Epithelial cell of prostate (primary cell): ENCODE data around the gene DUS2.
A peak's percentile ranks its signal among the peaks of the same experiment; 100 is the strongest.
"Not testable (repeated sequence)": the region's sequence is repeated elsewhere in the genome, so short reads cannot be mapped to it uniquely, and the experiment has no call there.

ENCODE experiments used
- DNase-seq: peaks from one replicate; pipeline ENCODE4 v3.0.0-alpha.2; 2011; ENCODE audit warnings: low read depth, low spot score
- H3K27ac ChIP-seq: fragments of 450-650 bp; 2 replicates; pipeline ENCODE4 v1.5.1; 2017; ENCODE audit warnings: mild to moderate bottlenecking

Gene DUS2

DNA sequence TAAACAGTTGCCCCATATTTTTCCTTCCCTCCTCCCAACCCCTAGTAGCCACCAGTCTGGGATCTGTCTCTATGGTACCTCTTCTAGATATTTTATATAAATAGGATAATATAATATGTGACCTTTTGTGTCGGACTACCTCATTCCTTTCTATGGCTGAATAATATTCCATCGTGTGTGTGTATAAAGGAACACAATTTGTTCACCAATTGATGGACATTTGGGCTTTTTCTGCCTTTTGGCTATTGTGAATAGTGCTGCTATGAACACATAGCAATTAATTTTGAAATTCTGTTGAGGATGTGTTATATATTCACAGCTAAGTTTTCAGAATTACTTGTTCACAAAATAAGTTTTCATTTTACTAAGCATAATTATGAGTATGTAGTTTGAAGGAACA lies 64.6 kb downstream of the DUS2 start:
- DNase-seq: no peak
- no peak overlapping the region for H3K27ac ChIP-seq

DNA sequence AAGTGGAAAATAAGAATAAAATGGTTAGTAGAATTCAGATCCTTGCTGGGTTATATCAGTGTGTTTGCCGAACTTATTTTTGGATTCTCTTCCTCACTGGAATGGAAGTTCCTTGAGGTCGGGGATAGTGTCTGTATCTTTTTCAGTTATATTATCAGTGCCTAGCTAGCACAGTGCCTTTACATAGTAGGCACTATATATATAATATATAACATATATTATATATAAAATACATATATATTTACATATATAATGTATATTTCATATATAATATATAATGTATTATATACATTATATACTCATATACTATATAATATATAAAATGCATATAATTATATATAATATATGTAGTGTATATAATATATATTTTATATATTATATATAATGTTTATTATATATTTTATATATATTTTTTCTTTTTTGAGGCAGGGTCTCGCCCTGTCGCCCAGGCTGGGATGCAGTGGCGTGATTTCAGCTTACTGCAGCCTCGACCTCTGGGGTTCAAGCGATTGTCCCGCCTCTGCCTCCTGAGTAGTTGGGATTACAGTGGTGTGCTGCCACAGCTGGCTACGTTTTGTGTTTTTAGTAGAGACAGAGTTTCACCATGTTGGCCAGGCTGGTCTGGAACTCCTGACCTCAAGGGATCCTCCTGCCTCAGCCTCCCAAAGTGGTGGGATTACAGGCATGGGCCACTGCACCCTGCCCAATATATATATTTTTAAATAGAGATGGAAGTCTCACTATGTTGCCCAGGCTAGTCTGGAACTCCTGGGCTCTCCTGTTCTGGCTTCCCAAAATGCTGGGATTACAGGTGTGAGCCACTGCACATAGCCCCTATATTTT lies 65.3 kb downstream of the DUS2 start:
- no peak for DNase-seq
- no peak overlapping the region for H3K27ac ChIP-seq

DNA sequence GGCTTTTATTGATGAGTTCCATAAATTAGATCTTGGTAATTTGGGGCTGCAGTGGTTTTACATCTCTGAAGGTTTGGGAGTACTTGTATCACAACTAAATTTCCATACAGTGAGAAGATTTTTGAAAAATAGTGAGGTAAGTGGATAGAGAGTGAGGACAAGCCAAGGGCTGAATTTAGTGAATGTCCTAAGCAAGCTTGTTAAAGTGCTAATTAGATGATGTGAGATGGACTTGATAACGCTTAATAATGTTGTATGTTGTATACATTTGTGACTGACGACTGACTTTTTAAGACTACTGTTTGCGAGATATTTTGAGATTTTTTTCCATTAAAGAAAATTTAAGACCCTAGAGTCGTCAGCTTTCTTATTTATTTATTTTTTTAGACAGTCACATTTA lies 66.0 kb downstream of the DUS2 start:
- DNase-seq: no peak
- no peak overlapping the region for H3K27ac ChIP-seq

DNA sequence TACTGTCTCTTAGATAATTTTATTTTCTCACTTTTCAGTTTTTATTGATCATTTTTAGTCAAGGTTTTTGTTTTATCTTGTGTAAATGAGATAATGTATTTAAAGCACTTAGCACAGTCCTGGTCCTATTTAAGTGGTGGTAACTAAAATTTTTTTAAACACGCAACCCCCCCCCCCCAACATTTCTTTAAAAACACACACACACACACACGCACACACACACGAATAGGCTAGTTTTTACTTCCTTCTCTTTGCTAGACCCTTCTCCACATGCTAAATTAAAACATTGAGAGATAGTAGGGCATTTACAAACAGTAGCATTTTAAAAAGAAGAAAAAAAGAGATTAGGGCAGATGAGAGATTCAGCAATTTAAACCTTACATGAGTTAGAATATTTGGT lies 67.0 kb downstream of the DUS2 start:
- DNase-seq: no peak
- H3K27ac ChIP-seq: no peak overlapping the region

DNA sequence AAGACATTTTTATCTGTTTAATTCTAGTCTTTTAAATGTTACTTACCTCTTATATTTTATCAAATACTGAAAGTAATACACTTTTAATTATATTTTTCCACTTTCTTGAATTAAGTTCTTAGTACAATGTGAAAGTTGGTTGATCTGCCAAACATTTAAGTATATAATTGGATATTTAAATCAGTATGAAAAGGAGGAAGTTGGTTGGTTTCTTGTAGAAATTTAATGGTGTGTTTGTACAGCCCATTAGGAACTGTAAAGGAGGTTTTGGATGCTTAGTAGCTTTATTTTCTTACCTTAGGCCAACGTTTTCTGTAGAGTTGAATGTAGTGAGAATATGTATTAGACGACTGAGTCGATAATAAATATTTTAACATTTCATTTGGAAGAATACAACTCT lies 67.4 kb downstream of the DUS2 start:
- no peak for DNase-seq
- peak overlapping the region; percentile 86 for H3K27ac ChIP-seq

DNA sequence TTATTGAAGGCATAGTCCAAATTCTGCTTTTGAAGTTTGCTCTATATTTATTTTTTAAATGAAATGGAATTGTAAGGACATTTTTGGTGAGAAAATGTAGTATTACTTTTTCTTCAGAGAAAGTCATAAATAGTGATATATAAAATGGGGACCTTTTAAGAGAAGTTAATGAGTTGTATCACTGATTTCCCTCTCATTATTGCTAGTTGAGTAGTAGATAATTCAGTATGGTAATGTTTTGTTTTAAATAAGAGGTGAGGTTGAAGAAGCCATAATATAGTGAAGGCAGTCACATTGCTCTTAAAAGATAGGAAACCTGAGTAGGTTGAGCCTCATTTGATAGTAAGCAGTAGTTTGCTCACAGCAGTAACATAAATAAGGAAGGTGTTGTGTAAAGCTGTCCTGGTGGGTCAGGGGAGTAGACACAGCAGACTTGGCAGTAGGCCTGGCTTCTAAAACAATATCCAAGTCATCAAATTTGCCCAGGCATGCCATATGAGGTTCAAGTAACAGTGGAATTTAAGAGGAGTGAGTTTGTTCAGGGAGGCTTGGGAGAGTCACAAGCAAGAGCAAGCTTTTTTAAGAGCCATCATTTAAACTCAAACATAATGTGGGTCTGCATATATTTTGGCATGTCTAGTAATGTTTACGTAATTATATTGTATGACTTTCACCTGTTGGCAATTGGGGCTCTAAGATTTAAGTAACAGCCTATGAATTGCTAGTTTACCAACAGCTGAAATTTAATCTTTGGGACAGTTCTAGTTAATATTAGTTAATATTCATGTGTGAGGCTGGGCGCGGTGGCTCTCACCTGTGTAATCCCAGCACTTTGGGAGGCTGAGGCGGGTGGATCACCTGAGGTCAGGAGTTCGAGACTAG lies 68.5 kb downstream of the DUS2 start:
- peak; percentile 94 for DNase-seq

DNA sequence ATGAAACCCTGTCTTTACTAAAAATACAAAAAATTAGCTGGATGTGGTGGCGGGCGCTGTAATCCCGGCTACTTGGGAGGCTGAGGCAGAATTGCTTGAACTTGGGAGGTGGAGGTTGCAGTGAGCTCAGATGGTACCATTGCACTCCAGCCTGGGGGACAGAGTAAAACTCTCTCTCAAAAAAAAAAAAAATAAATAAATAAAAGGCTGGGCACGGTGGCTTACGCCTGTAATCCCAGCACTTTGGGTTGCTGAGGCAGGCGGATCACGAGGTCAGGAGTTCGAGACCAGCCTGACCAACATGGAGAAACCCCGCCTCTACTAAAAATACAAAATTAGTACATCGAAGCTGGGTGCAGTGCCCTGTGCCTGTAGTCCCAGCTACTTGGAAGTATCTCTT lies 69.2 kb downstream of the DUS2 start:
- not testable (repeated sequence) for DNase-seq
- H3K27ac ChIP-seq: peak overlapping the region; percentile 86

More for the DNA sequence above, 68.5 kb downstream of the DUS2 start:
- H3K27ac ChIP-seq: peak overlapping the region; percentile 86

DNA sequence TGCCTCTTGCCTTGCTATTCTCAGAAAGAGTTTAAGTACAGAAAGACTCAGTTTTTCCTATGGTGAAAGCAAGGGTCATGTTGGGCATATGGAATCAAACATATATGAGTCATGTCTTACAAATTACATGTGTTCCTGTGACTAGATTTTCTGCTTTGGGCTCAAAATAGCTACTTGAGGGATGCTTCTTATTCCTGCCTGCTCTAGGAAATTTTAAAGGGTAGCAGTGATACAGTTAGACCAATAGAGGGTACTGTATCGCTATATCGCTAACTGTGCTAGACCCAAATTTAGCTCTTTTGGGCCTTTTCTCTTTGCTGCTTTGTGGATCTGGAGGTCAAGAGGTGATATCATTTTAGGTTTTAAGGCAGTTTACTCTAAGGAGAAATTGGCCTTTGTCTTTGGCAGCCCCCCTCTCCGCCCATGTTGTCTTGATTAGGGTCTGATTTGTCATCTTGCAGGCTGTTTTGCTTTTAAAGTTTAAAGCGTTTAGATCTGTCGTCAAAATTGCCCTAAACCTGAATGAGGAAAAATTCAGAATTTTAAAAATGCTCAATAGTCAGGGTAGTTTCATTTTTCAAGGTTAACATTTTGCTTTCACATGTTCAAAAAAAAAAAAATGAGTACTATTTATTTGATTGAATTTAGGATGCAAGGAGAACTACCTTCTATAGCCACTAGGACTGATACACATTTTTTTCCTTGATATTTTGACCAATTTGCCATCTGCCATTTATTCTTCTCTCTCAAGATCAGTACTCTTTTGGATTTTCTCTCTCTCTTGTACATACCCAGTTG lies 70.9 kb downstream of the DUS2 start:
- DNase-seq: no peak
- no peak overlapping the region for H3K27ac ChIP-seq

DNA sequence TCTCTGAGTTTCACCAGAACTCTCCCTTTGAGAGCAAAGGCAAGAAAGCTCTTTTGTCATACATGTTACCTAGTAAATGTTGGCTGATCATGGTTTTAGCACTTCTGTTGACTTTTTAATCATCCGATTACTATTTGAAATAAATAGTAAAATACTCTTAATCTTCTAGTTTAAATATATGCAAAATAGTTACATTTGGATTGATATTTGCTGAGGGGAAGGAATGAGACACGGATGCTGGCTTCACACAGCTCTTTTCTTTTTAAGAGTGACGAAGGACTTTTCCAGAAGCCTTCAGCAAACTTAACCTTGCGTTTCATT lies 71.5 kb downstream of the DUS2 start:
- no peak for DNase-seq
- no peak overlapping the region for H3K27ac ChIP-seq

DNA sequence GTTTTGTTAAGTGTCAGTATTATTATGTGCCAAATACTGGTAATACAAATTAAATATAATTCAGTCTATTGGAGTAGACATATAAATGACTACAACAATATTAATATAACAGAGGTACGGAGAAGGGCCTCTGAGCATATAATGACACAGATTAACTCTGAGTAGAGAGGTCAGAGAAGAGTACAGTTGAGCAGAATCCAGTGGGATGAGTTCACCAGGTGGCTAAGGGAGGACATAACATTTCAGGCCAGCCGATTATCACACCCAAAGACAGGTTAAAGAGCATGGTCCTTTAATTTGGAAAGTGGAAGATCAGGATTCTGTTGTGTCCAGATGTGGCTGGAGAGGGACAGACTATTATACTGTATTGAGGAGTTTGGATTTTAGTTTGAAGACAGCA lies 73.4 kb downstream of the DUS2 start:
- DNase-seq: no peak
- no peak overlapping the region for H3K27ac ChIP-seq

DNA sequence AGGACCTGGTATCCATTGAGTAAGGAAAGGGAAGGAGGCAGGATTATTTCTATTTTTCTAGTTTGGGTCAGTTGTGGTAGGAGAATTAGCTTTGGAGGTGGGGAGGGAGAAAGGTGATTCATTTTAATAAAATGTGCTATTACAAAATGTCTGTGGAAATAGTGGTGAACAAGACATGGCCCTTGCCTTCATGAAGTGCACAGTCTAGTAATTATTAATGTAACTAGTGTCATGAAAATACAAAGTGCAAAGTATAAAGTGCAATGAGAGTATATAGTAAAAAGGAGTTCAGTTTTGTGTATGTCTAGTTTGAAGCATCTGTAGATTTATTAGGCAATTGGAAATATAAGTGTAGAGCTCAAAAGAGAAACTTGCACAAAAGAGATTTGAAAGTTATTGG lies 74.0 kb downstream of the DUS2 start:
- no peak overlapping the region for H3K27ac ChIP-seq
- no peak for DNase-seq

DNA sequence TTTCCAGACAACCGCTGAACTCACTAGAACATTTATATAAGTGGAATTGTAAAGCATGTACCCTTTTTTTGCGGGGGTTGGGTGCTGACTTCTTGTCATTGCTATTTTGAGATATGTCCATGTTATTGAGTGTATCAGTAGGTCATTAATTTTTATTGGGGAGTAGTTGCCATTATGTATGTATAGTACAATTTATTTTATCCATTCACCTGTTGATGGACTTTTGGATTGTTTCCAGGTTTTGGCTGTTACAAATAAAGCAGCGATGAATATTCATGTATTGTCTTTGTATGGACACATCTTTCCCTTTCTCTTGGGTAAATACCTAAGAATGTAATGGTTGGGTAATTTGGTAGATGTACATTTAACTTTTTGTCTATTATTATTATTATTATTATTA lies 74.8 kb downstream of the DUS2 start:
- DNase-seq: no peak
- no peak overlapping the region for H3K27ac ChIP-seq

DNA sequence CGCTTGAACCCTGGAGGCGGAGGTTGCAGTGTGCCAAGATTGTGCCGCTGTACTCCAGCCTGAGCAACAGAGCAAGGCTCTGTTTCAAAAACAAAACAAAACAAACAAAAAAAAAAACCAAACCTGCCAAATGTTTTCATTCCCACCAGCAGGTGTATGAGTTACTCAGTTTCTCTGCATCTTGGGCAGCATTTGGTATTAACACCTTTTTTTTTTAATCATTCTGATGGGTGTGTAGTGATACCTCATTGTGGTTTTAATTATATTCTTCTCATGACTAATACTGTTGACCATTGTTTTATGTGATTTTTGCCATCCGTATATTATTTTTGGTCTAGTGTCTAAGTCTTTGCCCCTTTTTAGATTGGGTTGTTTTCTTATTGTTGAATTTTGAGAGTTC lies 77.4 kb downstream of the DUS2 start:
- no peak overlapping the region for H3K27ac ChIP-seq
- DNase-seq: no peak

DNA sequence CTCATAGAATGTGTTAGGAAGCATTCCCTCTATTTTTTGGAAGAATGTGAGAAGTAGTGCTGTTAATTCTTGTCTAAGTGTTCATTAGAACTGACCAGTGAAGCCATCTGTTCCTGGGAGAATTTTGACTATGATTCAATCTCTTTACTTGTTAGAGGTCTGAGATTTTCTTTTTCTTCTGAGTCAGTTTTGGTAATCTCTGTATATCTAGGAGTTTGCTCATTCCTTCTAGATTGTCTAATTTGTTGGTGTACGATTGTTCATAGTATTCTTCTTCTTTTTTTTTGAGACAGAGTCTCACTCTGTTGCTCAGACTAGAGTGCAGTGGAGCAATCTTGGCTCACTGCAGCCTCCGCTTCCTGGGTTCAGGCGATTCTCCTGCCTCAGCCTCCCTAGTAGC lies 82.5 kb downstream of the DUS2 start:
- no peak overlapping the region for H3K27ac ChIP-seq
- no peak for DNase-seq

DNA sequence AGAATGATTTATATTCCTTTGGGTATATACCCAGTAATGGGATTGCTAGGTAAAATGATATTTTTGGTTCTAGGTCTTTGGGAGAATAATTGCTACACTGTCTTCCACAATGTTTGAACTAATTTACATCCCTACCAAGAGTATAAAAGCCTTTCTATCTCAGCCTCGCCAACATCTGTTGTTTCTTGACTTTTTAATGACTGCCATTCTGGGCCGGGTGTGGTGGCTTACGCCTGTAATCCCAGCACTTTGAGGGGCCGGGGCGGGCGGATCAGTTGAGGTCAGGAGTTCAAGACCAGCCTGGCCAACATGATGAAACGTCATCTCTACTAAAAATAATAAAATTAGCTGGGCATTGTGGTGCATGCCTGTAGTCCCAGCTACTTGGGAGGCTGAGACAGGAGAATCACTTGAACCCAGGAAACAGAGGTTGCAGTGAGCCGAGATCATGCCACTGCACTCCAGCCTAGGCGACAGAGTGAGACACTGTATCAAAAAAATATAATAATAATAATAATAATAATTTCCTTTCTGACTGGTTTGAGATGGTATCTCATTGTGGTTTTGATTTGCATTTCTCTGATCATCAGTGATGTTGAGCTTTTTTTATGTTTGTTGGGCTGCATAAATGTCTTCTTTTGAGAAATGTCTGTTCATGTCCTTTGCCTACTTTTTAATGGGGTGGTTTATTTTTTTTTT lies 84.3 kb downstream of the DUS2 start:
- not testable (repeated sequence) for H3K27ac ChIP-seq, DNase-seq

DNA sequence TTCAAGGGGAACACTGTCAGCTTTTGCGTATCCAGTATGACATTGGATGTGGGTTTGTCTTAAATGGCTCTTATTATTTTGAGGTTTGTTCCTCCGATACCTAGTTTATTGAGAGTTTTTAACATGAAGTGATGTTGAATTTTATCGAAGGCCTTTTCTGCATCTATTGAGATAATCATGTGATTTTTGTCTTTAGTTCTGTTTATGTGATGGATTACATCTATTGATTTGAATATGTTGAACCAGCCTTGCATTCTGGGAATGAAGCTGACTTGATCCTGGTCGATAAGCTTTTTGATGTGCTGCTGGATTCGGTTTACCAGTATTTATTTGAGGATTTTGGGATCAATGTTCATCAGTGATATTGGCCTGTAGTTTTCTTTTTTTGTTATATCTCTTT lies 86.1 kb downstream of the DUS2 start:
- not testable (repeated sequence) for DNase-seq, H3K27ac ChIP-seq

DNA sequence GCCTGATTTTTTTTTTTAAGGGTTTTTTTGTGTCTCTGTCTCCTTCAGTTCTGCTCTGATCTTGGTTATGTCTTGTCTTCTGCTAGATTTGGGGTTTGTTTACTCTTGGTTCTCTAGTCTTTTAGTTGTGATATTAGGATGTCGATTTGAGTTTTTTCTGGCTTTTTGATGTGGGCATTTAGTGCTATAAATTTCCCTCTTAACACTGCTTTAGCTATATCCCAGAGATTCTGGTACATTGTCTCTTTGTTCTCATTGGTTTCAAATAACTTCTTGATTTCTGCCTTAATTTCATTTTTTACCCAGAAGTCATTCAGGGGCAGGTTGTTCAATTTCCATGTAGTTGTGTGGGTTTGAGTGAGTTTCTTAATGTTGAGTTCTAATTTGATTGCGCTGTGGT lies 87.5 kb downstream of the DUS2 start:
- not testable (repeated sequence) for DNase-seq, H3K27ac ChIP-seq

DNA sequence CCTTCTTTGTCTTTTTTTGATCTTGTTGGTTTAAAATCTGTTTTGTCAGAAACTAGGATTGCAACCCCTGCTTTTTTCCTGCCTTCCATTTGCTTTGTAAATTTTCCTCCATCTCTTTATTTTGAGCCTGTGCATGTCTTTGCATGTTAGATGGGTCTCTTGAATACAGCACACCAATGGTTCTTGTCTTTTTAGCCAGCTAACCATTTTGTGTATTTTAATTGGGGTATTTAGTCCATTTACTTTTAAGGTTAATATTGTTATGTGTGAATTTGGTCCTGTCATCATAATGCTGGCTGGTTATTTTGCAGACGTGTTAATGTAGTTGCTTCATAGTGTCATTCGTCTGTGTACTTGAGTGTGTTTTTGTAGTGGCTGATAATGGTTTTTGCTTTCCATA lies 88.3 kb downstream of the DUS2 start:
- DNase-seq: no peak

DNA sequence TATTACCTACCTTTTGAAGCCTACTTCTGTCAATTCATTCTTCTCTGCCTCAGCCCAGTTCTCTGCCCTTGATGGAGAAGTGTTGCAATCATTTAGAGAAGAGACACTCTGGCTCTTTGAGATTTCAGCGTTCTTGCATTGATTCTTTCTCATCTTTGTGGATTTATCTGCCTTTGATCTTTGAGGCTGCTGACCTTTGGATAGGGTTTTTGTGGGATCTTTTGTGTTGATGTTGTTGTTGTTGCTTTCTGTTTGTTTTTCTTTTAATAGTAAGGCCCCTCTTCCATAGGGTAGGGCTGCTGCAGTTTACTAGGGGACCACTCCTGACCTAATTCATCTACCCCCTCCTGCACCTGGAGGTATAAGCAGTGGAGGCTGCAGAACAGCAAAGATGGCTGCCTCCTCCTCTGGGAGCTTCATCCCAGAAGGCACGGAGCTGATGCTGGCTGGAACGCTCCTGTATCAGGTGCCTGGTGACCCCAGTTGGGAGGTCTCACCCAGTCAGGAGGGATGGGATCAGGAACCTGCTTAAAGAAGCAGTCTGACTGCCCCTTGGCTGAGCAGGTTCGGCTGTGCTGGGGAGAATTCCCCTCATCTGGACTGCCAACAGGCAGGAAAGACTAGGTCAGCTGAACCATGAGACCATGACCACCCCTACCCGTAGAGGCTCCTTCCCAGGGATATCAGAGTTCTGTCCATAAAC lies 90.1 kb downstream of the DUS2 start:
- no peak overlapping the region for H3K27ac ChIP-seq
- no peak for DNase-seq

More for the DNA sequence above, 88.3 kb downstream of the DUS2 start:
- H3K27ac ChIP-seq: no peak overlapping the region
